ENCODE results near the gene UAP1. TPM values are rescaled to one million over a fixed set of nuclear protein-coding genes. Genes with fewer than 3 reads are reported as not detected.

UAP1 gene
- total RNA-seq, 2 donors from 2014 or later = 51.4 to 72.1 TPM

DNA sequence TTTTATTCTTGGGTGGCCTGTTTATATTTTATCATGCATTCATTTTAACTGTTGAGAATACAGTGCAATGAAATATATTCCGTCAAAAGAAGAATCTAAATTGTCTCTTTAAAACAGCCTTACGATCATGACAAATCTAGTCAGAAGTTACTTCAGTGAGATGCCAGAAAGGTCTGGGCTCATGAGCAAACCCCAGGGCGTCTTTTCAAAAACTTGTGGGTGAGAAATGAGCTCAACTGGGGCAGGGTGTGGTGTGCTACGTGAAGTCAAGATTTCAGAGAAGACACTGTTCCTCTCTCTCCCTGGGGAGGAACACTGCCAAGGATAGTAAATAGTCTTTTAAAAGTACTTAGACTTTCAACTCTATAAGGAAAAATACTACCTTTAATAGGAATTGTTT is 13.4 kb upstream of the UAP1 start:
- intact Hi-C loops (cut with DNase I) = no loop called here
- H3K36me3 ChIP-seq = no peaks in the 10 kb centered on the region
- H3K27me3 ChIP-seq (replicated peaks; ENCODE audit: insufficient read depth) = no peaks in the 10 kb centered on the region
- H3K4me1 ChIP-seq (replicated peaks) = no peaks in the 10 kb centered on the region
- no peaks in the 10 kb centered on the region for H3K9me3 ChIP-seq
- H3K4me3 ChIP-seq = no peak overlapping the region
- WGBS = 19% methylated on average over 4 of the region's 4 CpGs
- peak; percentile 81 for TF ChIP-seq POLR2AphosphoS5 (IDR thresholded peaks at IDR 0.05)
- no peak for TF ChIP-seq POLR2A (IDR thresholded peaks at IDR 0.05)
- DNase-seq (ENCODE audit: low spot score) = peak; percentile 66
- peak overlapping the region; percentile 60 to 62 for H3K27ac ChIP-seq

DNA sequence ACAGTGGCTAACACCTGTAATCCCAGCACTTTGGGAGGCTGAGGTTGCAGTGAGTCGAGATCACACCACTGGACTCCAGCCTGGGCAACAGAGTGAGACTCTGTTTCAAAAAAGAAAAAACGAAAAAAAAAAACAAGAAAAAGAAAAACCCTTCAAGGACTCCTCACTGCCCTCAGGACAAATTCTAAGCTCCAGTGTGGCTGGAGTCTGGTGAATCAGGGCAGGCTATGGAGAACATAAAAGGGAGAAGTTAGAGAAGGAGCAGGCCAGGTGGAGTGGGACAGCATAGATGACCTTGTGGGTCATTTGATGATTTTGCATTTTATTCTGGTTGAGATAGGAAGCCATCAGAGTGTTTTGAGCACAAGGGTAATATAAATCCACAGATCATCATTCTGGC is 12.5 kb upstream of the UAP1 start:
- 66% methylated on average over 2 of the region's 2 CpGs for WGBS
- Histone ChIP-seq H3K4me3 (no peak overlapping the region), H3K27me3 (replicated peaks; ENCODE audit: insufficient read depth) (no peaks in the 10 kb centered on the region), H3K9me3 (no peaks in the 10 kb centered on the region), H3K27ac (peak overlapping the region; percentile 60 to 62), H3K36me3 (no peaks in the 10 kb centered on the region), H3K4me1 (replicated peaks) (no peaks in the 10 kb centered on the region)
- intact Hi-C loops (cut with DNase I) = no loop called here
- DNase-seq (ENCODE audit: low spot score) = no peak
- TF ChIP-seq, protein P1, sequence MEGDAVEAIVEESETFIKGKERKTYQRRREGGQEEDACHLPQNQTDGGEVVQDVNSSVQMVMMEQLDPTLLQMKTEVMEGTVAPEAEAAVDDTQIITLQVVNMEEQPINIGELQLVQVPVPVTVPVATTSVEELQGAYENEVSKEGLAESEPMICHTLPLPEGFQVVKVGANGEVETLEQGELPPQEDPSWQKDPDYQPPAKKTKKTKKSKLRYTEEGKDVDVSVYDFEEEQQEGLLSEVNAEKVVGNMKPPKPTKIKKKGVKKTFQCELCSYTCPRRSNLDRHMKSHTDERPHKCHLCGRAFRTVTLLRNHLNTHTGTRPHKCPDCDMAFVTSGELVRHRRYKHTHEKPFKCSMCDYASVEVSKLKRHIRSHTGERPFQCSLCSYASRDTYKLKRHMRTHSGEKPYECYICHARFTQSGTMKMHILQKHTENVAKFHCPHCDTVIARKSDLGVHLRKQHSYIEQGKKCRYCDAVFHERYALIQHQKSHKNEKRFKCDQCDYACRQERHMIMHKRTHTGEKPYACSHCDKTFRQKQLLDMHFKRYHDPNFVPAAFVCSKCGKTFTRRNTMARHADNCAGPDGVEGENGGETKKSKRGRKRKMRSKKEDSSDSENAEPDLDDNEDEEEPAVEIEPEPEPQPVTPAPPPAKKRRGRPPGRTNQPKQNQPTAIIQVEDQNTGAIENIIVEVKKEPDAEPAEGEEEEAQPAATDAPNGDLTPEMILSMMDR (IDR thresholded peaks at IDR 0.05) = no peak
- no peak for TF ChIP-seq POLR2A (IDR thresholded peaks at IDR 0.05)
- TF ChIP-seq POLR2AphosphoS5 (IDR thresholded peaks at IDR 0.05) = no peak

DNA sequence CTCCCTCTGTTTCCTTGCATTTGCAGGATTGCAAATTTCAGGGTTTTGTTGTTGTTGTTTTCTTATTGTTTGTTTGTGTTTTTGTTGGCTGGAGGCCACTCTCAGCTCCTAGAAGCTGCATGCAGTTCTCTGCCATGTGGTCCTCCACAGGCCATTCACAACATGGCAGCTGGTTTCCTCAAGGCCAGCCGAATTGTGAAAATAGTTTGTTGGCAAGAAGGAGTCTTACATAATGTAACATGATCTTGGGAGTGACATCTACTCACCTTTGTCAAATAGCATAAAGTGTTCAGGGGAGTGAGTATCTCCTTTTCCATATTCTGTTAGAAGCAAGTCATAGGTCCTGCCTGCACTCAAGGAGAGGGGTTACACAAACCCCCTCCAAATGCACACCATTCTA is 10.6 kb upstream of the UAP1 start:
- 73% methylated on average over 1 of the region's 1 CpG for WGBS
- H3K9me3 ChIP-seq = no peaks in the 10 kb centered on the region
- H3K4me3 ChIP-seq = no peak overlapping the region
- H3K27ac ChIP-seq = no peak overlapping the region
- TF ChIP-seq POLR2AphosphoS5 (IDR thresholded peaks at IDR 0.05) (no peak), POLR2A (IDR thresholded peaks at IDR 0.05) (no peak)
- TF ChIP-seq, protein P1 (IDR thresholded peaks at IDR 0.05) = no peak
- intact Hi-C loops (cut with DNase I) = no loop called here
- no peaks in the 10 kb centered on the region for H3K4me1 ChIP-seq (replicated peaks)
- no peaks in the 10 kb centered on the region for H3K27me3 ChIP-seq (replicated peaks; ENCODE audit: insufficient read depth)
- H3K36me3 ChIP-seq = no peaks in the 10 kb centered on the region
- no peak for DNase-seq (ENCODE audit: low spot score)

DNA sequence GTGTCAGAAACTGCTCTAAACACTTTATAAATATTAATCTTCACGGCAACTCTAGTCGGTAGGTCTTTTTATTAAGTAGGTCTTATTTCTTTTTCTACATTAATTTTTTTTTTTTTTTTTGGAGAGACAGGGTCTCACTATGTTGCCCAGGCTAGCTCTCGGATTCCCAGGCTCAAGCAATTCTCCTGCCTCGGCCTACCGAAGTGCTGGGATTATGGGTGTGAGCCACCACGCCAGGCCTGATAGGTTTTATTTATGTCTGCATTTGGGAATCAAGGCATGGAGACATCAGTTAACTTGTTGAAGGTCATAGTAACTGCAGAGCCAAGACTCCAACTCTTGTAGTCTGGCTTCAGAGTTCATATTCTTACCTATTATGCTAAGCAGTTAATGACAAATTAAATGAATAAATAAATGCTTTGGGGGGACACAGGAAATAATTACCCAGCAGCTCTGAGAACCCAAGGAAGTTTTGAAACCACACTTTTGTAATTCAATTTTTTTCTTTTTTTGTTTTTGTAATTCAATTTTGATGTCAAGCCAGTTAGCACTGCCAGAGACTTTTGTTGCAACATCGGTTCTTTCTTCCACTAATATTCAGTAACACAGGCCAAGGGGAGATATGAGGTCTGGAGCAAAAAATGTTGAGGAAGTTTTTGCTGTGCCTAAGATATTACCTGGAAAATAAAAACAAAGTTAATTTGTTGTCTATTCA is 9.4 kb upstream of the UAP1 start:
- intact Hi-C loops (cut with DNase I) = no loop called here
- no peaks in the 10 kb centered on the region for H3K36me3 ChIP-seq
- no peaks in the 10 kb centered on the region for H3K9me3 ChIP-seq
- no peaks in the 10 kb centered on the region for H3K27me3 ChIP-seq (replicated peaks; ENCODE audit: insufficient read depth)
- H3K27ac ChIP-seq = no peak overlapping the region
- 83% methylated on average over 7 of the region's 7 CpGs for WGBS
- DNase-seq (ENCODE audit: low spot score) = no peak
- no peak overlapping the region for H3K4me3 ChIP-seq
- no peaks in the 10 kb centered on the region for H3K4me1 ChIP-seq (replicated peaks)
- TF ChIP-seq POLR2A (IDR thresholded peaks at IDR 0.05) = no peak
- TF ChIP-seq, protein P1 (IDR thresholded peaks at IDR 0.05) = no peak
- TF ChIP-seq POLR2AphosphoS5 (IDR thresholded peaks at IDR 0.05) = no peak

DNA sequence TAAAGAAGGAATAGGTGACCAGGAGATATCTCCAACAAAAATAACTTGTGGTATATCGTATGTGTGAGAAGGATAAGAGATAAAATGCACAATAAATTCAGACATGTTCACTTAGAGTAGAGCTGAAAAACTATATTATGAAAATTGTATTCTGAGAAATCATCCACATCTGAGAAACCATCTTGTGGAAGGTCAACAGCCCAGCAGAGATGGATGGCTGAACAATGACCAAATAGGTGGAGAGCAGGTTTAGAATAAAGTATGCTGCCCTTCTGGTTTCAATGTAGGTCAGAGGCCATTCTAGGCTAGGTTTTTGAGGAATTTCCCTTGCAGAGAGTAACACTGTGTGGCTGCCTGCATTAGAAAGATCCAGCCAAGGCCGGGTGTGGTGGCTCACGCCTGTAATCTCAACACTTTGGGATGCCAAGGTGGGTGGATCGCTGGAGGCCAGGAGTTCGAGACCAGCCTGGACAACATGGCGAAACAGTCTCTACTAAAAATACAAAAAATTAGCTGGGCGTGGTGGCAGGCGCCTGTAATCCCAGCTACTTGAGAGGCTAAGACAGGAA is 8.8 kb upstream of the UAP1 start:
- no peaks in the 10 kb centered on the region for H3K27me3 ChIP-seq (replicated peaks; ENCODE audit: insufficient read depth)
- no peak overlapping the region for H3K4me3 ChIP-seq
- intact Hi-C loops (cut with DNase I) = no loop called here
- H3K36me3 ChIP-seq = no peaks in the 10 kb centered on the region
- 96% methylated on average over 8 of the region's 8 CpGs for WGBS
- no peak overlapping the region for H3K27ac ChIP-seq
- no peak for DNase-seq (ENCODE audit: low spot score)
- H3K4me1 ChIP-seq (replicated peaks) = no peaks in the 10 kb centered on the region
- TF ChIP-seq, protein P1 (IDR thresholded peaks at IDR 0.05) = no peak
- TF ChIP-seq POLR2A (IDR thresholded peaks at IDR 0.05) (no peak), POLR2AphosphoS5 (IDR thresholded peaks at IDR 0.05) (no peak)
- no peaks in the 10 kb centered on the region for H3K9me3 ChIP-seq
